GM19193 (cell line): ENCODE data around the gene DNASE1L2.

Experiments
- POLR2A ChIP-seq: IDR thresholded peaks from 4 replicates; pipeline ENCODE4 v1.6.1; 2011; ENCODE audit not compliant: insufficient read depth, insufficient read length; ENCODE audit errors: extremely low read depth

The DNASE1L2 gene

GRCh38 chr16:2238838-2239675 is 2.8 kb downstream of the DNASE1L2 start:
- no peak for TF ChIP-seq POLR2A

GRCh38 chr16:2242598-2242997 is 6.4 kb downstream of the DNASE1L2 start:
- no peak for TF ChIP-seq POLR2A

- no peak for TF ChIP-seq POLR2A
These were observed 6.8 kb downstream of the DNASE1L2 start for GRCh38 chr16:2243031-2243528.

- no peak for TF ChIP-seq POLR2A
These were observed 7.5 kb downstream of the DNASE1L2 start for GRCh38 chr16:2243781-2244180.

GRCh38 chr16:2244301-2244700 is 8.1 kb downstream of the DNASE1L2 start:
- TF ChIP-seq POLR2A, result no peak

GRCh38 chr16:2244926-2245795 is 8.9 kb downstream of the DNASE1L2 start:
- TF ChIP-seq POLR2A, result no peak

- TF ChIP-seq POLR2A, result no peak
These were observed 10.1 kb downstream of the DNASE1L2 start for GRCh38 chr16:2246301-2246885.

- no peak for TF ChIP-seq POLR2A
These were observed 14.5 kb downstream of the DNASE1L2 start for GRCh38 chr16:2250652-2251295.

GRCh38 chr16:2251296-2252111 is 15.3 kb downstream of the DNASE1L2 start, which contains the start of gene ECI1:
TSS of gene ECI1 (minus strand) at chr16:2251587. CDS start at chr16:2251566, 21 bp downstream.
- TF ChIP-seq POLR2A, result peak; percentile 86

- no peak for TF ChIP-seq POLR2A
These were observed 16.5 kb downstream of the DNASE1L2 start for GRCh38 chr16:2252806-2253148.

GRCh38 chr16:2253293-2253692 is 17.0 kb downstream of the DNASE1L2 start:
- TF ChIP-seq POLR2A, result no peak

GRCh38 chr16:2256531-2257140 is 20.4 kb downstream of the DNASE1L2 start:
- no peak for TF ChIP-seq POLR2A

GRCh38 chr16:2257726-2258125 is 21.5 kb downstream of the DNASE1L2 start:
- no peak for TF ChIP-seq POLR2A

GRCh38 chr16:2260250-2260649 is 24.0 kb downstream of the DNASE1L2 start:
- TF ChIP-seq POLR2A, result no peak
